KBM-7 (cell line): Measurements from ENCODE around the gene SLC25A38.
"Not testable (repeated sequence)": the region's sequence is repeated elsewhere in the genome, so short reads cannot be mapped to it uniquely, and the experiment has no call there.

ENCODE experiments used
- DNase-seq: peaks from one replicate; pipeline ENCODE4 v3.0.0-alpha.2; 2015
- in situ Hi-C: fragments of 300-500 bp; cut with MboI; formaldehyde crosslinking; loops from 2 replicates; pipeline ENCODE4 v1.14.3; 2020; ENCODE audit warnings: low sequenced_read_pairs, low pct_unique_long_range_greater_than_20kb, mixed read lengths

SLC25A38 gene

DNA sequence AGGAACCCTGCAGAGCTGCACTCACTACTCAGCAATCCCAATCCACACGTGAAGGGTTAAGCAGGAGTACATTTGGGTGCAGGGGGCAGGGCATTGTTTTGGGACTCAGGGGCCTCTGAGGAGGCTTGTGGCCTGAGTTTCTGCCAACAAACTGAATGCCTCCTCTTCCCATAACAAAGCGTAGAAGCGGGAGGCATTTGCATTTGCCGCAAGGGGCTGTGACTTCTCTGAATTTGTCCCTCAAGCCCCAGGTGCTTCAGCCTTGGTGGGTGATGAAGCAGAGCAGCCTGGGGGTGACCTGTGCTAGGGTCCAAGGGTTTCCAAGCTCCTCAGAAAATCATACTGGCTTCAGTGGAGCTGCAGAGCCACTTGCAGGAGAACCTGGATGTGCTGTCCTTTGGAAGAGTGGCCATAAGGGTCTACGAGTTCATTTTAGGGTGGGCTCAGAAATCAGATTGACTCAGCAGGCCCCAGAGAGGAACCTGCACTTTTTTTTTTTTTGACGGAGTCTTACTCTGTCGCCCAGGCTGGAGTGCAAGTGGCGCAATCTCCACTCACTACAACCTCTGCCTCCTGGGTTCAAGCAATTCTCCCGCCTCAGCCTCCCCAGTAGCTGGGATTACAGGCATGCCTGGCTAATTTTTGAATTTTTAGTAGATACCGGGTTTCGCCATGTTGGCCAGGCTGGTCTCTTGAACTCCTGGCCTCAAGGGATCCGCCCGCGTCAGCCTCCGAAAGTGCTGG lies 21.9 kb downstream of the SLC25A38 start:
- in situ Hi-C loops = no loop called here
- no peak for DNase-seq

DNA sequence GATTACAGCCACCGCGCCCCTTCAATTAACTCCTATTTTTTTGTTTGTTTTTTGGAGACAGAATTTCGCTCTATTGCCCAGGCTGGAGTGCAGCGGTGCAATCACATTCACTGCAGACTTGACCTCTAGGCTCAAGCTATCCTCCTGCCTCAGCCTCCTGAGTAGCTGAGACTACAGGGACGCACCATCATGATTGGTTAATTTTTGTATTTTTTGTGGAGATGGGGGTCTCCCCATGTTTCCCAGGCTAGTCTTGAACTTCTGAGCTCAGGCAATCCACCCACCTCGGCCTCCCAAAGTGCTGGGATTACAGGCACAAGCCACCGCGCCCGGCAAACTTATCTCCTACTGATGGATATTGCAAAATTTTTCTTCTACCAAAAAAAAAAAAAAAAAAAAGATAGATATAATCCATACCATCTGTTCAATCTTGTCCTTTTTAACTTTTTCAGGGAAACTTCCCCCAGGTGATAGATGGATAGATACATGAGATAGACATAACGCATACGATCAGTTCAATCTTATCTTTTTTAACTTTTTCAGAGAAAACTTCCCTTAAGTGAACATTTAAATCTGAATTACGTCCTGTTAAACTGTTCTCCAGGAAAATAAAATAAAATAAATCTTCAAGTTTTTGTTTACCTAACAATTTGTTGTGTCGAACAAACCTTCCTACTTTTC lies 22.7 kb downstream of the SLC25A38 start:
- in situ Hi-C loops = no loop called here
- DNase-seq = no peak

DNA sequence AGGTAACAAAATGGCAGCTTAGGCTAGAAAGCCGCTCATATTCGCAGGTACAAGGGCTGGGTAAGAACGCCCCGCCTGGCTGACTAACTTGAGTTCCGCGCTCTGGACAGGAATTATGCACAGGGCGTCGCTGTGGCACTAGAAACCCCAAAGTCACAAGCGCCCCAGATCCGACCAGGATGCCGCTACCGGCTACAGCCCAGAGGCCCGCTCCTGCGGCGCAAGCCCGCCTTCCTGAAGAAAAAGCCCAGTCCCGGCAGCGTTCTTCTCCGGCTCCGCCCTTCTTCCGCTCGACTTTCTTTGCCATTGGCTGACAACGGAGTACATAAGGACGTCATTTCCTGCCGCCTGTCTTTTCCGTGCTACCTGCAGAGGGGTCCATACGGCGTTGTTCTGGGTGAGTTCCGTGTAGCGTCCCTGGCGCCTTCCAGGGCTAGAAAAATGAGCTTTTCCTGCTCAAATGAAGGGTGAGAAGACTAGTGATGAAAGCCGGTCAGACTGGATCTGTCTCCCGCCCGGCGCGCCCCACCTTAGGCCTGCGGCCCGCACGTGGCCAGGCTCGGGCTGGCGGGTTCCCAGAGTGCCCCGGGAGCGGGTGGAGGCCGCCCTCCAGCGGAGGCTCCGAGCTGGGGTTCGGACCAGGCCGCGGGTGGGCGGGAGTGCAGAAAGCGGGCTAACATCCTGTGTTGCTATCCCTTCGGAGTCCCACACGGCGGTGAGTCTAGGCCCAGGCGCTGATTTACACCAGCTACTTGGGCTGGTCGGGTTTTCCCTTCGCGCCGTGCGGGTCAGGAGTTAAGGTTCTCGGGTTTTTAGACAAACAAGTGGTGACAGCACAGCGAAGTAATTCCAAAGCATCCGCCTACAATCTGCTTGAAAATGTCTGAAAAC lies 23.4 kb downstream of the SLC25A38 start, which contains the start of gene RPSA:
Gene RPSA, plus strand, starts transcription at position 353 of the 891 bp plus-strand sequence. CDS start 934 bp downstream, outside the sequence.
- in situ Hi-C loops = no loop called here
- peak; percentile 98 for DNase-seq

DNA sequence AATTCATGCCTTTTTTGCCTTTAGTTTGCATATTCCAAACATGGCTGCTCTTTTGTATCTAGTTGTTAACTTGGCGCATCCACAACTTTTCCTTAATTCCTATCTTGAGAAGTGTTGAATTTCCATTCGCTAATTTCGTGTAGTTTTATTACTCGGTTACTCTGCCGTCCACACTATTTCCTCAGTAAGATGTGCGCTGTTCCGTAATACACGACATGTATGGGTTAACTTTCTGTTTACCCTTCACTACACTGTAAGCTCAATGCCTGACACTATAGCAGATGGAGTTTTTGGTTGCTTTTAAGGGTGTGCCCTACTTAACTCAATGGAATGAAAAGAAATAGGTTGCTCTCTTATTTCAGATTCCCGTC lies 24.1 kb downstream of the SLC25A38 start:
- DNase-seq = no peak
- in situ Hi-C loops = no loop called here

DNA sequence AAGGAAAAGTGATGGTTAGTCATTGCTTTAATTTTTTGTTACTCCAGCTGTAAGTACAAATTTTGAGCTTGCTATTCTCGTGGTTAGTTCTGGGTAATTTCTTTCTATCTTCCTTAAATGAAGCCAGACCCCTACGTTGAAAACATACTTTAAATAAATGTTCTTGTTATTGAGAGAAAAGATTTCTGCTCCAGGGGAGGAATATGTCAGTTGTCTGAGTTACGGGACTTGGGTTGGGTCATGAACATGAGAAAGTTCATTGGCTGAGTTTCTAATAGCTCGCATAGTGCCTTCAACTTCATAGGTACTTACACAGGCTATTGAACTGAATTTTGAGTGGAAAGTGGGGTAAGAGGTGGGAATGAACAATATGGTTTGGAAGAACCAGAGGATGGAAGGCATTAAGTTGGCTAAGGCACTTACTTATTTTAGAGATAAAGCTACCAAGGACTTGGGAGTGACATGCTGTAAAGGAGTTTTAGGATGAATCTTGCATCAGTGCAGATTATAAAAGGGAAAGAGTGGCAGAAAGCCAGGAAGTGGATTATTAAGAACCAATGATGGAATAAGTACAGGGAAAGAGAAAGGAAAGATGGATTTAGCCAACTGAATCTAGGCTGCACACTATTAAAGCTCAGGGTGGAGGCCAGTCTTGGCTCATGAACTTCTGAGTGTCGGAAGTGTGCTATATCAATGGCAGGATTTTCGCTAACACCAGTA lies 24.8 kb downstream of the SLC25A38 start:
- in situ Hi-C loops = no loop called here
- DNase-seq = no peak

DNA sequence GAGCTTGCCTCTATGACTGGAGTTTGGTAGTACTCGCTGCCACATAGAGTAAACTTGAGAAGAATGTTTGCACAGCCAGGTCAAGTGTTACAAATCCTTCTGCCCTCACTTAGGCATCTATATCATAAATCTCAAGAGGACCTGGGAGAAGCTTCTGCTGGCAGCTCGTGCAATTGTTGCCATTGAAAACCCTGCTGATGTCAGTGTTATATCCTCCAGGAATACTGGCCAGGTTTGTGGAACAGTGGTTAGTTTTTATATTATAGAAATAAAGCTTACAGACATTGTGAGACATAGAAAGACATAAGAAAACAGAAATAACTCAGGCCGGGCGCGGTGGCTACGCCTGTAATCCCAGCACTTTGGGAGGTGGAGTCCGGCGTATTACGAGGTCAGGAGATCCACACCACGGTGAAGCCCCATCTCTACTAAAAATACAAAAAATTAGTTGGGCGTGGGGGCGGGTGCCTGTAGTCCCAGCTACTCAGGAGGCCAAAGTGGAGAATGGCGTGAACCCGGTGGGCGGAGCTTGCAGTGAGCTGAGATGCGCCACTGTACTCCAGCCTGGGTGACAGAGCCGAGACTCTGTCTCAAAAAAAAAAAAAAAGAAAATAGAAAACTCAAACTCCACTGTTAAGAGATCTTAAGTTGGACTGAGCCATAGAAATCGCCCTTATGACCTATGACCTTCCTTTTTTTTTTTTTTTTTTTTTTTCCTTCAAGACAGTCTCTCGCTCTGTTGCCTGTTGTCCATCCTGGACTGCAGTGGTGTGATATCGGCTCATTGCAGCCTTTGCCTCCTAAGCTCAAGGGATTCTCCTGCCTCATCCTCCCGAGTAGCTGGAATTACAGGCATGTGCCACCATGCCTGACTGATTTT lies 25.6 kb downstream of the SLC25A38 start:
- in situ Hi-C loops = no loop called here

DNA sequence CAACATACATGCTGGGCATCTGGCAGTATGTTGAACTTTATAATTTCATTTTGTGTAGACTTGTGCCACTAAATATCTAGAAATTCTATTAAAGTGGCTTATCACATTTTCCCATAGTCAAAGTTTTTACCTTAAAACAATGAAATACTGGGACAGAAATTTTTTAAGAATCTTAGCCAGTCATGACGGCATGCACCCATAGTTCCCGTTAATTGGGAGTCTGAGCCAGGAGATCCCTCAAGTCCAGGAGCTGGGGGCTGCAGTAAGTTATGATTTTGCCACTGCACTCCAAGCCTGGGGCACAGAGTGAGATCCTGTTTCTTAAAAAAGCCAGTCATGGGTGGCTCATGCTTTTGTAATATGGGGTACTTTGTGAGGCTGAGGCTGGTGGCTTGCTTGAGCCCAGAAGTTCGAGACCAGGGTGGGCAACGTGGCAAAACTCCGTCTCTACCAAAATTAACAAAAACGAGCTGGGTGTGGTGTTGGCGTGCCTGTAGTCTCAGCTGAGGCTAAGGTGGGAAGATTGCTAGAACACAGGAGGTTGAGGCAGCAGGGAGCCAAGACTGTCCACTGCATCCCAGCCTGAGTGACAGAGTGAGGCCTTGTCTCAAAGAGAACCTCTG lies 26.5 kb downstream of the SLC25A38 start:
- DNase-seq = no peak
- in situ Hi-C loops = no loop called here

More for the DNA sequence above, 25.6 kb downstream of the SLC25A38 start:
- DNase-seq = no peak

DNA sequence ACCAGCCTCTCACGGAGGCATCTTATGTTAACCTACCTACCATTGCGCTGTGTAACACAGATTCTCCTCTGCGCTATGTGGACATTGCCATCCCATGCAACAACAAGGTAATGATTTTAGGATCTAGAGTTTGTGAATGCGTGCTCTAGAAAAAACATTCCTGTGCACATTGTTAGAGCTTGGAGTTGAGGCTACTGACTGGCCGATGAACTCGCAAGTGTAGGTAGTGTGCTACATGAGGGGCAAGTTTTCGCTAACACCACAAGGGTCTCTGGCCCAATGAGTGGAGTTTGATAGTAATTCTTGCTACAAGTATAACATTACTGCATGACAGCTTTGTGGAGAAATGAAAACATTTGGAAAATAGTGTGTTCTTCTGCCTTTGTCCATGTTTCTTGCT lies 27.7 kb downstream of the SLC25A38 start:
- in situ Hi-C loops = no loop called here
- no peak for DNase-seq

DNA sequence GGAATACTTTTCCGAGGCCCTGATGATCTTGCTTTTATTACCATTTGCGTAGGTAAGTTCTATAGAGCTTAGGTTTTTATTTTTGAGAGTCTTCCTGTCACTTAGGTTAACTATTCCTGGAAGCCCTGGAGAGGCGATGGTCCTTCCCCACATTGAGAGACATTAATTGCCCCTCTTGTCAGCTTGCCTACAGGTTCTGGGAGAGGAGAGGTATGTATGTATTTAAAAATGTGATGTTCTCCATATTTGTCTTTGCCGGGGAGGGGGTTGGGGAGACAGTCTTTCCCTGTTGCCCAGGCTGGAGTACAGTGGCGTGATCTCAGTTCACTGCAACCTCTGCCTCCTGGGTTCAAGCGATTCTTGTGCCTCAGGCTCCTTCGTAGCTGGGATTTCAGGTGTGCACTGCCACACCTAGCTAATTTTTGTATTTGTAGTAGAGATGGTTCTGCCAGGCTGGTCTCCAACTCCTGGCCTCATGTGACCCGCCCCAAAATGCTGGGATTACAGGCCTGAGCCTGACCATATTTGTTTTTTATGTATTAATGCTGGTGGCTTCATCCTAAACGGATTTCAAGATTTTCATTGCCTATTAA lies 29.6 kb downstream of the SLC25A38 start:
- in situ Hi-C loops = no loop called here
- DNase-seq = no peak

DNA sequence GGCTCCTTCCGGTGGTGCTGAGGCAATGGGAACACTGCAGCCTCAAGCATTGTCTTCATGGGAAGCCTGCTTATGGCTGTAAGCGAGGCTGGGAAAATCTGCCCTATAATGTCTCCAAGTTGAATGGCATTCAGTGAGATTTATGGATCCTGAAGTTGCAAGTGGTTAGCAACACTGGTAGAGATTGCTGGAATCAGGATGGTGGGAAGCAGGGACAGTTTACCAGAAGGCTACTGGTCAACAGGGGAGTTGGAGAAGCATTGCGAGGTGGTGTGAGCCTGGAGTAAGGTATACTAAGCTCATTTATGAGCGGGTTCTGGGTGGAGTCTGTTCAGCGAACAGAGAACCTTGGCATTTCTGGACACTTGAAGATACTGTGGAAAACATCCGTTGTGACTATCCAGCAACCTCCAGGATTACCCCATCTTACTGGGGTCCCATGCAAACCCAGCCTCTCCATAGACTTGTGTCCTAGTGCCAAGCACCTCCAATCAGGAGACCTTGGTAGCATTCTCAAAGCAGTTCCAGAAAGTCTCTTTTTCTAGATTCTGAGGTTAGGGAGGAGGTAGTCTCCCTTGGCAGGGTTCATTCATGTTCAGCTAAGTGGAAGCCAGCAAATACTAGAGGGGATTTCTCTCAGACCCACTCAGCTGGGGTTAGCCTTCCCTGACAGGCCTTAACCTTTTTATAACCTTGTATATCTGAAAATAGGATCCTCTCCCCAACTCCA lies 30.7 kb downstream of the SLC25A38 start:
- in situ Hi-C loops = no loop called here

DNA sequence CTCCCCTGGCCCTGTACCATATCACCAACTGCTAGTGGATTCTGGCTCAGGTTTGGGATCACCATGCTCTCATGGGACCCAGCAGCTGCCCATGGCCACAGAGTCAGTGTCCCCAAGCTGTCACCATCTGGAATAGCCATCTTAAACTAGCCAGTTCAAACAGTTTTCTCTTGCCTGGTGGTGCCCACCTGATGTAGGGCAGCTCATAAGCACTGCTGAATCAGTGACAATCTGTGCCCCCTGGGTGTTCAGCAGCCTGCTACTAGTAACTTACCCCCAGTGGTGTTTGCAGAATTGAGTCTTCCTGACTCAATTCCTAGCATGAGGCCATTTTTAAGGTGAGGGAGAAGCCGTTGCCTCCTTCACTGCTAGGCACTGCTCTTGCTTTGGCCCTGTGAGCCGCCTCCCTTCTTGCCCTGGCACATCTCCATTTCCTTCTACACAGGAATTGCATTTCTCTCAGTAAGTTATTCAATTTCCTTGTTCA lies 31.3 kb downstream of the SLC25A38 start:
- in situ Hi-C loops = no loop called here
- DNase-seq = peak; percentile 39

More for the DNA sequence above, 30.7 kb downstream of the SLC25A38 start:
- DNase-seq = no peak

DNA sequence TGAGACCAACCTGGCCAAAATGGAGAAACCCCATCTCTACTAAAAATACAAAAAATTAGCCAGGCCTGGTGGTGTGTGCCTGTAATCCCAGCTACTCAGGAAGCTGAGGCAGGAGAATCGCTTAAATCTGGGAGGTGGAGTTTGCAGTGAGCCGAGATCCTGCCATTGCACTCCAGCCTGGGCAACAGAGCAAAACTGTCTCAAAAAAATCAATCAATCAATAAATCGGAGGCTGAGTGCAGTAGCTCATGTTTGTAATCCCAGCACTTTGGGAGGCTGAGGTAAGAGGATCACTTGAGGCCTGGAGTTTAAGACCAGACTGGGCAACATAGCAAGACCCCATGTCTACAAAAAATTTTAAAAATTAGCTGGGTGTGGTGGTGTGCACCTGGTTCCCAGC lies 32.1 kb downstream of the SLC25A38 start:
- DNase-seq, in situ Hi-C loops: not testable (repeated sequence)

DNA sequence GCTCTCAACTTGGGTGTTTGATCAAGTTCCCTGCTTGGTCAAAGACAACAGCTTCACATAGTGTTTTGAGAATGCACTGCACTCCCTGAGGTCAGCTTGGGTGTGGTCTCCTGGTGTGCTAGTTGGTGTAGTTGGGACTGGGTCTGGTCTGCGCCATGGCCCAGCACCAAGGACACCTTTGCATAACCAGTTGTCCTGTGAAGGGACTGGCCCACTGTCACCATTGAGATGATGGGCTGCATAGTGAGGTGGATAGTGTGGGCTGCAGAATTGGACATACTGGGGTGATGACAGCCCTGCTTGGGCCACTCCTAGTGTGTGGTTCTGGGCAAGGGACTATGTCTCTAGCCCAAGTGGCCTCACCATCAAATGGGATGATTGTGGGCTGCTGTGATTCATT lies 32.8 kb downstream of the SLC25A38 start:
- DNase-seq = no peak
- in situ Hi-C loops = no loop called here

DNA sequence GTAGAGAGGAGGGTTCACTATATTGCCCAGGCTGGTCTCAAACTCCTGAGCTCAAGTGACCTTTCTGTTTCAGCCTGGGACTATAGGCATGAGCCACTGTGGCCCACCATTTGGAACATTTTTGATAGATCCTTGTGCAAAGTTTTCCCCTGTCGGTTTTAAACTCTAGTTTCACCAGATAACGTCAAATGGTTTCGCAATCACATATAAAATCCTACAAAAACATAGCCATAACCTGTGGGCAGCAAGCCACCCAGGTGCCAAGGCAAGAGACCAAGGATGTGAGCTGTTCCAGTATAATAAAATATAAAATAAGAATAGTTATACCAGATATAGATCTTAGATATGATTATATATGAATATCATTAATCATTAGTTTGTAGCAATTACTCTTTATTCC lies 33.8 kb downstream of the SLC25A38 start:
- DNase-seq, in situ Hi-C loops: not testable (repeated sequence)

DNA sequence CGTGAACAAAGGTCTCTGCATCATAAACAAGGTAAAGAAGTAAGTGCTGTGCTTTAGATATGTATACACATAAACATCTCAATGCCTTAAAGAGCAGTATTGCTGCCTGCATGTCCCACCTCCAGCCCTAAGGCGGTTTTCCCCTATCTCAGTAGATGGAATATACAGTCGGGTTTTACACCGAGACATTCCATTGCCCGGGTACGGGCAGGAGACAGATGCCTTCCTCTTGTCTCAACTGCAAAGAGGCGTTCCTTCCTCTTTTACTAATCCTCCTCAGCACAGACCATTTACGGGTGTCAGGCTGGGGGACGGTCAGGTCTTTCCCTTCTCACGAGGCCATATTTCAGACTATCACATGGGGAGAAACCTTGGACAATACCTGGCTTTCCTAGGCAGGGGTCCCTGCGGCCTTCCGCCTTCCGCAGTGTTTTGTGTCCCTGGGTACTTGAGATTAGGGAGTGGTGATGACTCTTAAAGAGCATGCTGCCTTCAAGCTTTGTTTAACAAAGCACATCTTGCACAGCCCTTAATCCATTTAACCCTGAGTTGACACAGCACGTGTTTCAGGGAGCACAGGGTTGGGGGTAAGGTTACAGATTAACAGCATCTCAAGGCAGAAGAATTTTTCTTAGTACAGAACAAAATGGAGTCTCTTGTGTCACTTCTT lies 35.5 kb downstream of the SLC25A38 start:
- DNase-seq, in situ Hi-C loops: not testable (repeated sequence)

DNA sequence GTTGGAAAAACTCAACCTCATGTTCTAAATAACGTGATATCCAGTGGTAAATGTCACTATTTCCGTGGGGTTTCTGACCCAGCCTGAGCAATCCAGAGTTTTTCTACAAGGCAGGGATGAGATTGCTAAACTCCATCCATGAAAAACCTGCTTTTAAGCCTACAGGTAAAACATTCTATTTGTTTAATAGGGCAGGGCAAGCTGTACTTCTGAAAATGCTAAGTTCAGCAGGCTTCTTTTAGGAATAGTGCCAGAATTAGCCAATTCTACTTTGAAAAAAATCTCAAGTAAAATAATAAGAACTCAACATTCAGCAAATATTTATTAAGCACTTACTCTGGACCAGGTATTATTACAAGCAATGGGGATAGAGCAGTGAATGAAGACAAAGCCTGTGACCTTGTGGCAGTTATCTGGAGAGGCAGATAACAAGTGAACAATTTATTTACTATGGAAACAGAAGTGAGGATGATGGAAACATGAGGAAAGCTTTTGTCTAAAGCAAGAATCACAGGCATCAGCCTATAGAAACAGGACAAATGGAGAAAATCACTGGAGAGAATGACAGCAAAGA lies 36.7 kb downstream of the SLC25A38 start:
- in situ Hi-C loops = no loop called here
- DNase-seq = no peak
